Endometrial microvascular endothelial cells (primary cell): ENCODE measurements around the gene RRBP1. TPM values are rescaled to one million over a fixed set of nuclear protein-coding genes. Genes with fewer than 3 reads are reported as not detected.

Experiments
- in situ Hi-C: cut with HindIII; loops from 2 replicates; pipeline ENCODE4 v1.10.0; 2017; ENCODE audit warnings: low sequenced_read_pairs, low pct_unique_long_range_greater_than_20kb; ENCODE audit errors: inconsistent ontology term
- total RNA-seq: library from RNA; depleted of rRNA; stranded (reverse); fragments of >200 nt; gene quantifications from one replicate; pipeline ENCODE4 v1.2.3, GENCODE V29; 2015; ENCODE audit errors: inconsistent ontology term

RRBP1 gene
- total RNA-seq, 1 donor from 2014 or later, result 78.3 TPM

DNA sequence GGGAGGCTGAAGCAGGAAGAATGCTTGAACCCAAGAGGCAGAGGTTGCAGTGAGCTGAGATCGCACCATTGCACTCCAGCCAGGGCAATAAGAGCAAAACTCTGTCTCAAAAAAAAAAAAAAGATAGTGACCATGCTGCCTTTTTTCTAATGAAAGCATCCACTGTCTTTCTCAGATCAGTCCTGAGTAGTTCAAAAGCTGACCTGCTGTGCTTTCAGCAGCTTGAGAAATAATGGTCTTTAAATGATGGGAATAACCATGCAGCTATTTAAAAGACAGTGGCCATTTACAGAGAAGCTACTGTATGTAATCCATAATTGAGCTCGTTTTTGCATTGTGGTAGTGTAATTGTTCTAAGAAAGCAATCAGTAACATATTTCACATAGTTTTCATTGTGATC is 76.0 kb downstream of the RRBP1 start:
- in situ Hi-C loops, result no loop called here

DNA sequence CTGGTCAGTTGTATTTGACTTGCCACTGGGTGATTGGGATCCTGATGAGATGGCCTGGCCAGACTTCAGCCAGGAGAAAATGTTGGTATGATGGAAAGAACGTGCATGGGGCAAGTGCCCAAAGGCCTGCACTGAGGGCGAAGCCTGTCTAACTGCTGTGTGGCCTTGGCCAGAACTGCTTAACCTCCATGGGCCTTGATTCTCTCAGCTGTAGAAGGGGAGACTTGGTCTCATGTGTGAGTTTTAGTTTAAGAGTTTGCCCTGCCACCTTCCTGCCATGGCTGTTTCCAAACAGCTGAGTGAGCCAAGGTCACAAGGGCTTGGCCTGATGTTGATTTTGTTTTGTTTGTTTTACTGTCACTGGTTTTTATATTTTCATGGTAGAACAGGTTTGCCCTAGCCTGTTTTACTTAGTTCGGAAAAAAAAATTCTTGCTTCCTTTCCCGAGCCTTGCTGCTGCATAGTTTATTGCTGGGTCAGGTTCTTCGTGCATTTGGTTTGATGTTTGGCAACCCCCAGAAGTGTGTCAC is 76.8 kb downstream of the RRBP1 start:
- in situ Hi-C loops, result no loop called here

DNA sequence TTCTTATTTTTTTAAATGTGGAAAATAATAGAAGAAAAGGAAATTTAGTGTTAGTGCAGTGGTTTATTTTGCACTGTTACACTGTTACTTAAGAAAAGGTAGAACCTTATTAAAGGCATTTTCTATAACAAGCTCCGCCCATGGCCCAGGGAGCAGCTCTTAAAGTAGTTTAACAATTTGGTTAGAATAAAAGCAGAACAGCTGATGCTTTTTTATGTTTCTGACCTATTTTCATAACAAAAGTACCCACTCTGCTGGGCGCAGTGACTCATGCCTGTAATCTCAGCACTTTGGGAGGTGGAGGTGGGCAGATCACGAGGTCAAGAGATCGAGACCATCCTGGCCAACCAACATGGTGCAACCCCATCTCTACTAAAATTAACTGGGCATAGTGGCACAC is 79.5 kb downstream of the RRBP1 start:
- in situ Hi-C loops, result no loop called here

DNA sequence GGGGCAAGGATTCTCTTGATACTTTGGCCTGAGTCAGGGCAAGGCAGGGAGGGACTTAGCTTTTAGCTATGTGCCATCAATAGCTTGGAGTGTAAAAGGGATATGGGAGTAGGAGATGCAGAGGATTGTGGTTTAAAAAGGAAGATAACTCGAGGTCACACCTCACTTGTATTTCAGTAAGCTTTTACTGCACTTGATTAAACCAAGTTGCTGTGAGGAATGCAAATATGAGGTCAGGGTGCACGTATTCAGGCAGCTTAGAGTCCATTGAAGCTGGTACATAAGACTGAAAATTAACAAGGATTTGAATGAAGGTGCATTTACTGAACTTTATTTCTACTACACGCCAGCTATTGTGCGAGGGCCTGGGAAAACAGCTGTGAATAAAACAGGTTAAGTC is 80.1 kb downstream of the RRBP1 start:
- in situ Hi-C loops, result no loop called here

DNA sequence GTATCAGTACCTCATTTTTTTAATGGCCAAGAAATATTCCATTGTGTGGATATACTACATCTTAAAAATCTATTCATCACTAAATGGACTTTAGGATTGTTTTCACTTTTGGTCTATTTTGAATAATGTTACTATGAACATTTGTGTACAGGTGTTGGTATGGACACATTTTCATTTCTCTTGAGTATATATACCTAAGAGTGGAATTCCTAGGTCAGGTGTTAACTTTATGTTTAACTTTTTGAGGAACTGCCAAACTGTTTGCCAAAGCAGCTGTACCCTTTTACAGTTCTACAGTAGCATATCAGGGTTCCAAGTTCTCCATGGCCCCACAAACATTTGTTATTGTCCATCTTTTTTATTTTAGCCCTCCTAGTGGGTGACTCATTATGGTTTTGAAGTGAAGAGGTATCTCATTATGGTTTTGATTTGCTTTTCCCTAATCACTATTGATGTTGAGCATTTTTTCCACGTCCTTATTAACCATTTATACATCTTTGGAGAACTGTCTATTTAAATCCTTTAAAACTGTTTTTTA is 84.0 kb downstream of the RRBP1 start:
- in situ Hi-C loops, result no loop called here

DNA sequence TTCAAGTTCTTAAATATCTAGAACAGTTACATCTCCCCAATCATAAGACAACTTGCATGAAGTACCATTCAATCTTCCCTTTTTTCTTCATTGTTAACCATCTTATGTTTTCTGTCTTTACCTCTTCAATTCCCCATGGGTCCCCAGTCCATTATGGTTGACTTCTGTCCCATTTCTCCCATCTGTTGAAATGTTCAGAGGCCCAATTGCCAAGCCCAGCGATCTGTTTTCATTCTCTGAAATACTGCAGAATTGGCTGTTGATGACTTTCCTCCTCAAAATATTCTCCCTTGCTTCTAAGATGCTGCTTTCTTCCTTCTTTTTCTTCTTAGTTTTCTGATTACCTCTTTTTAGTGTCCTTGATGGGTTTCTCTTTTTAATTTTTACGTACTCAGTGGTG is 86.2 kb downstream of the RRBP1 start:
- in situ Hi-C loops, result no loop called here

DNA sequence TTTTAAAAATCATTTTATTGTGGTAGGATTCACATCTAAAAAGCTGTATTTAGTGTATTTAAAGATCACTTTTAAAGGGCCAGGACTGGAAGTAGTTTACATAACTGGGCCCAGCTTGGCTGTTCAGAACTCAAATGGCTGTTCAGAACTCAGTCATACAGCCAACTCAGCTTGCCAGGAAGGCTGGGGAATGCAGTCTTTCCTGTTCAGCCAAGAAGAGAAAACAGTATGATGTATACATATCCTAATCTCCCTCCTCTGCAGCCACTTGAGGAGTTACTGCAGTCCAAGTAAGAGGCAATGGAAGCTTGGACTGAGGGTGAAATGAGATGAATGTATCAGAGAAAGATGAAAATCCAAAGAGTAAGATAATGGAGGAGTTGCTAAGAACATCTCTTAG is 87.6 kb downstream of the RRBP1 start:
- in situ Hi-C loops, result no loop called here

DNA sequence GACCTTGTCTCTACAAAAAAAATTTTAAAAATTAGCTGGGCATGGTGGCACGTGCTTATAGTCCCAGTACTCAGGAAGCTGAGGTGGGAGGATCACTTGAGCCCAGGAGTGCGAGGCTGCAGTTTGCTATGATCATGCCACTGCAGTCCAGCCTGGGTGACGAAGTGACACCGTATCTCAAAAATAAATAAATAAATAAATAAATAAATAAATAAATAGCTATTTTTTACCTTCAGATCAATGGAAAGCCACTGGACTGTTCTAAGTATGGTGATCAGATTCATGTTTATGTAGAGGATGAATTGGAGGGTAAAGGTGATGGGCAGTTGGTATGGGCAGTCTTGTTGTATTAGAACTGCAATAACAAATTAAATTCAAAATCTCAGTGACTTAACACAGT is 88.1 kb downstream of the RRBP1 start:
- in situ Hi-C loops, result no loop called here

DNA sequence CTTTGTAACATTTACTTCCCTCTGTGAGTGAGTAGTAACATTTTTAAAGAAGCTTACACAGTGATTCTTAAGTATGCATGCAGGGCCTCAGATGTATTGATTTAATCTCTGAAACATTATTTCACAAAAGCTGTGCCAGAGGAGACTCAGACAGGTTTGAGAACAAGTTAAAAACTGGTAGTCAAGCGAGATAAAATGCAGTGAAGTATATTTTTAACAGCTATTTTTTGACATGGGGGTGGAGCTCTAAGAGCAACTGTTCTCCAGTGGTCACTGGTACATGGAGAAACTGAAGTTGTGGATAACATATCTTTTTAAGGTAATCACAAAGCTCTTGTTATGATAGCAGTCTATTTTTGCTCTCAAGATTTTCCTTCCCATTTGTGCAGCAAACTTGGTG is 91.8 kb downstream of the RRBP1 start:
- in situ Hi-C loops, result no loop called here

DNA sequence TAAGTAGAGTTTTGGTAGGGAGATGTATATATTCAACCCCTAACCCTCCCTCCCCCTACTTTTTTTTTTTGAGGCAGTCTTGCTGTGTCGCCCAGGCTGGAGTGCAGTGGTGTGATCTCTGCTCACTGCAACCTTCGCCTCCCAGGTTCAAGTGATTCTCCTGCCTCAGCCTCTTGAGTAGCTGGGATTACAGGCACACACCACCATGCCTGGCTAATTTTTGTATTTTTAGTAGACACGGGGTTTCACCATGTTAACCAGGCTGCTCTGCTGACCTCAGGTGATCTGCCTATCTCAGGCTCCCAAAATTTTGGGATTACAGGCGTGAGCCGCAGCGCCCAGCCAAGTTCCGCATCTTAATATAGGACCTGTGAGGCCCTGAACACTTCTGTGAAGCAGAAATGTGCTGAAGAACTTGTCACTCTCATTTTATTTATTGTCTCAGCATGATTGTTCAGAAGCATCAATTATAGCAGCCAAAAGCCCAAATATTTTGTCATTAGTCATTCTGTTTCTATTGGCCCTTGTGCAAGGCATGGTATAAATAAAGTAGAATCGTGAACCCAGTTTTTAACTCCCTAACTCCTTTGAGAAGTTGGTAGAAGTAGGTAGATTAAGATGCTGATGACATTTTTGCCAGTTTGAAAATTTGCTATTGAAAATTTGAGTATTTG is 92.7 kb downstream of the RRBP1 start:
- in situ Hi-C loops, result no loop called here

DNA sequence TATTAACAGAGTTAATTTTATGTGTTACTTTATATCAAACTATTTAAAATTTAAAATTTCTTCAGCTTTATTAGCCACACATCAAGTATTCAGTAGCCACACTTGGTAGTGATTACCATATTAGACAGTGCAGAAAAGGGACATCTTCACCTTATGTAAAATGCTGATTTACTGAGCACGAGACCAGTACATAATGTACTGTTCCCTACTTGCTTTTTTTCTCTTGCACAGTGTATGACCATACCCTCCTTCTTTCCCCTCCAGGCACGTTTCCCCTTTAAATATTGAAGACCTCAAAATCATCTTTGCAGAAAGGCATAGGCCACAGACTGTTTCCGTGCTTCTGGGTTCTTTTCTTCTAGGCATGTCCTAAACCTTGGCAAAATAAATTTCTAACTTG is 94.2 kb downstream of the RRBP1 start:
- in situ Hi-C loops, result no loop called here

DNA sequence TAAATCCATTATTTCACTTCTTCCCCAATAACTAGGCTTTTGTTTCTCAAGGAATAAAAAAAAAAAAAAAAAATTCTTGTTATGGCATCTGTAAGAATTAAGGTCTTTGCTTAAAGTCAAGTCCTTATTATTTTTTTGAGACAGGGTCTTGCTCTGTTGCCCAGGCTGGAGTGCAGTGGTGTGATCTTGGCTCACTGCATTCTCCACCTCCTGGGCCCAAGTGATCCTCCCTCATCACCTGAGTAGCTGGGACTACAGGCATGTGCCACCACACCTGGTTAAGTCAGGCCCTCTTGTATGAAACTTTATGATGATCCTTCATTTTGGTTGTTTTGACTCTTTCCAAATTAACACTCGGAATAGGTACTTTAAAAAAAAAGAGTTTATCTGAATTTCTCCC is 94.9 kb downstream of the RRBP1 start:
- in situ Hi-C loops, result no loop called here

DNA sequence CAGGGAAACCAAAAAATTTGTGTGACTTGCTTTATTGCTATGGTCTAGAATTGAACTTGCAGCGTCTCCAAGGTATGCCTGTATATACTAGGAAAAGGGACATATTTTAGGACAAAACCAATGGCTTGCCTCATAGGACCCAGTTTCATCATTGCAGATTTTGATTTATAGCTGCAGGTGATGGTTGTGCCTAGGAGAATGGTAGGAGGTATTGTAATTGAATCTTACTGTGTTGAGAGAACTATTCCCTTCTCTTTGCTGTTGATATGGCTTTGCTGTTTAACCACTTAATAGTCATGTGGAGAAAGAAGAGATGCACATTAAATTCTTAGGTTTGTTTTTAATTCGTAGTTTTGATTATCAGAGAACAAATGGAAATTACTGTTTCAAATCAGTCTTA is 95.8 kb downstream of the RRBP1 start:
- in situ Hi-C loops, result no loop called here

DNA sequence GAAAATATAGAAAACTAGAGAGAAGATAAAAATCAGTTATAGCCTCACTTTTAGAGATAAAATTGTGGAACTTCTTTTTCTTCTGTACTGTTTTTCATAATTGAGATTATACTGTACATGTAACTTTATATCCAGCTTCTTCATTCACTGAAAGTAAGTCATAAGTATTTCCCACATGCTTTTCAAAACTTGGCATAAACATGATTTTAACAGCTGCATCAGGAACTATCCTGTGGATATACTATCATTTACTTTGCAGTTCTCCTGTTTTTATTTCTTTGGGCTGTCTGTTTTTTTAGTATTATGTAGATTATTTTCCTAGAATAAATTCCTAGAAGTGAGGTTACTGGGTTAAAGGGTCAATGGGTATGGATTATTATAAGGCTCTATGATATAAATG is 97.4 kb downstream of the RRBP1 start:
- in situ Hi-C loops, result no loop called here

DNA sequence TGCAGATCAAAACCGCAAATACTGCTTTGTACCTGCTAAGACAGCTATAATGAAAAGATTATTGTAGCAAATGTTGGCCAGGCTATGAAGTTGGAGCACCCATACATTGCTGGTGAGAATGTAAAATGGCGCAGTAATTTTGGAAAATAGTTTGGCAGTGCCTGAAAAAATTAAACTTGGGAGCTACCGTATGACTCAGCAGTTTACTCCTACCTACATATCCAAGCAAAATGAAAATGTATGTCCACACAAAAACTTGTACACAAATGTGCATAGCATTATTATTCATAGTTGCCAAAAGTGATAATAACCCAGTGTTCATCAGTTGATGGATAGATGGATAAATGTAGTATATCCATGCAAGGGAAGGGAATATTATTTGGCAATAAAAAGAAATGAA is 98.9 kb downstream of the RRBP1 start:
- in situ Hi-C loops, result no loop called here

DNA sequence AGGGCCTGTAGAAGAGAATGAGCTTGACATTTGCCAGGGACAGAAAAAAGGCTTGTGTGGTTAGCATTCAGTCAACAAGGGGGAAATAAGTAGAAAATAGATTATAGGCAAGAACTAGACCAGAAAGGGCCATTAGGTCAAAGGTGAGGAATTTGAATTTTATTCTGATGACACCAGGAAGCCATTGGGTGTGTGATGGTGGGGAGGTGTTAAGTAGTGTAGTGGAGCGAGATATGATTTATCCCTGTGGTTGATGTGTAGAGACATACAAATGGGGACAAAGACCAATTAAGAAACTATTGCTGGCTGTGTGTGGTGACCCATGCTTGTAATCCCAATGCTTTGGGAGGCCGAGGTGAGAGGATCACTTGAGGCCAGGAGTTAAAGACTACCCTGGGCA is 101.1 kb downstream of the RRBP1 start:
- in situ Hi-C loops, result no loop called here

DNA sequence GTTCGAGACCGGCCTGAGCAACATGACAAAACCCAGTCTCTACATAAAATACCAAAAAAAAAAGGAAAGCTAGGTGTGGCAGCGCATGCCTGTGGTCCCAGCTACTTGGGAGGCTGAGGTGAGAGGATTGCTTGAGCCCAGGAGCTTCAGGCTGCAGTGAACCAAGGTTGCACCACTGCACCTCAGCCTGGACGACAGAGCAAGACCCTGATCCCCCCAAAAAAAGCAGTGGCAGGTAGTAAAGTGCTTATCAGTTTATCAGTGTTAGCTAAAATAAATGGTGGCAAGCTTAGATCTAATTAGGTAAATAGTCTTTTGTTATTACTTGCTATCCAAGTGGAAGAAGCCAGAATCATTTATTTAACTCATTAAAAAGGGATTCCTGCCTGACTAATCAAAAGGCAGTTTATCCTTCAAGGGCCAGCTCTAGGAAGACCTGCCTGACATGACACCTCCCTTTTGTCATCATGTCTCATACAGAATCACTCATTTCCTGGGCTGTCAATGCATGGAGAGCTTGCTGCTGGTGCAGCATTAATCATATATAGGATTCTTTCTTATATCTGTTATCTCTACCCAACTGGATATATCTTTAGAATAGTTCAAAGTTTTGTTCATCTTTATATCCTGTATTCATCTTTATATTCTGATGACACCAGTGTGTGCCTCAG is 102.5 kb downstream of the RRBP1 start:
- in situ Hi-C loops, result no loop called here

DNA sequence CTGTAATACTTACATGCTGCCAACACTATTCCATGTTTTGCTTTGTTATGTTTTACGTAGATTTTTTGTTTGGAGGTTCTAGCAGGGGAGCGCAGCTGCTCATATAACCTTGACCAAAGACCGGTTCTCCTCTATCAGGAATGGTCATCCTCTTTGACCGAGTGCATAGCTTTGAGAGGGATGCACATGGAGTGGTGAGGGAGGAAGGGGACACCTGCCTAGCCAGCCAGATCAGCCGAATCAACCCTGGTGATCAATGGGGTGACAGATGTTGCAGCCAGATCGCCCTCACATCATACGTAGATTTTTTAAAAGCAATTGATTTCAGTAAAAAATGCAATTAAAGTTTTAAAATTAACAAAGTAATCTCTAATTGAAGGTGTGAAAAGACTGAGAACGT is 105.8 kb downstream of the RRBP1 start:
- in situ Hi-C loops, result no loop called here

DNA sequence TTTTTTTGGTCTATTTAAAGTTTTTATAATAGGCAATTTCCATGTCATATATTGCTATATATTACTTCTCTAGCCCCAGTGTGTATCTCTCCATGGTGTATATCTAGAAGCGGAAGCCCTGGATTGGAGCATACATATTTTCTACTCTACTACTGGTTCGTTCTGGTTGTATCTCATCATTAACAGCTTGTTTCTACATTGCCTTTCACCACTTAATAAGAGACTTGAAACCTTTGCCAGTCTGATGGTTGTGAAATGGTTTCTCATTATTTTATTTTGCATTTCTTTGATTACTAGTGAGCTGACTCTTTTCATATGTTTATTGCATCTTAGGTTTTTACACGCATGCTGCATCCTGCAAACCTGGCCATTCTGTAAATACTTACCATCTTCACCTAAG is 108.6 kb downstream of the RRBP1 start:
- in situ Hi-C loops, result loop anchor here (25.0 kb wide), 1 partner anchor 389 kb away; the partner anchor contains the start of genes MGME1 and SNX5

DNA sequence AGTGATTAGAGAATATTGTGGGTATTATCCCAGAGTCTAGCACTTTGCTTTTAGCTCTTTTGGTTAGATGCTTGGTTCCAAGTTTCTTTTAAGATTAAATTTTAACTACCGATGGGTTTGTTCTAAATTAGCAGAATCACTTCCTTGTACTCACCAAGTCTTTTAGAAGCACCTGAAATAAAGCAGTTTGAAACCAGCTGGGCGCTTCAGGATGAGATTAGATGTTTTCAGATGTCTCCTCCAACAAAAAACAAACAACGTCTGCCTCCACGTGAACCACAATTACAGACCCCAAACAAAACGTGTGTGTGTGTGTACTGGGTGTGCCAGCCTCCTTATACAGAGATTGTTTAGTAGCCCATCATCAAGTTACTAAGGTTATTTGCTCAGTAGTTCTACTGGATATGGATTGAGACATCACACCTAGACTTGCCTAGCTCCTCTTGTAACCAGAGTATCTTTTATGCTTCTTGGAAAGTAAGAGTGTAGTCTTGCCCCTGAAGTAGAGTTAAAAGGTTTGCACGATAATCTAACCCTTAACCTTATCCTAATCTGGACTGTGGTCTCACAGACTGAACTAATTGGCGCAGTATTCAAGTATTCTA is 109.9 kb downstream of the RRBP1 start:
- in situ Hi-C loops, result loop anchor here (25.0 kb wide), 1 partner anchor 390 kb away; the partner anchor contains the start of genes MGME1 and SNX5
